NCI-H146 (cell line): ENCODE results near the gene ATP11A.

ENCODE experiments used
- DNase-seq: peaks from one replicate; lab custom pipeline; 2025; lab: John Stamatoyannopoulos, UW

The ATP11A gene

GRCh38 chr13:112894673-112895481 lies 205.0 kb downstream of the ATP11A start:
- peak; percentile 43 for DNase-seq

GRCh38 chr13:112895521-112896465 lies 206.0 kb downstream of the ATP11A start:
- no peak for DNase-seq

- no peak for DNase-seq
Measured at GRCh38 chr13:112896736-112897602, 207.1 kb downstream of the ATP11A start.

- DNase-seq = no peak
Measured at GRCh38 chr13:112897603-112897955, 207.7 kb downstream of the ATP11A start.

GRCh38 chr13:112897956-112898620 lies 208.2 kb downstream of the ATP11A start:
- DNase-seq = no peak

GRCh38 chr13:112898621-112899280 lies 208.9 kb downstream of the ATP11A start:
- DNase-seq = no peak

- no peak for DNase-seq
Measured at GRCh38 chr13:112899281-112900225, 209.7 kb downstream of the ATP11A start.

- DNase-seq = no peak
Measured at GRCh38 chr13:112900226-112900600, 210.4 kb downstream of the ATP11A start.

- DNase-seq = no peak
Measured at GRCh38 chr13:112900691-112901091, 210.9 kb downstream of the ATP11A start.

GRCh38 chr13:112902101-112902651 lies 212.3 kb downstream of the ATP11A start:
- no peak for DNase-seq

GRCh38 chr13:112902669-112903068 lies 212.8 kb downstream of the ATP11A start:
- DNase-seq = no peak

- DNase-seq = no peak
Measured at GRCh38 chr13:112903071-112903577, 213.3 kb downstream of the ATP11A start.

GRCh38 chr13:112903606-112904195 lies 213.9 kb downstream of the ATP11A start:
- DNase-seq = no peak

GRCh38 chr13:112904436-112904960 lies 214.7 kb downstream of the ATP11A start:
- DNase-seq = no peak

- DNase-seq = no peak
Measured at GRCh38 chr13:112905086-112905485, 215.2 kb downstream of the ATP11A start.

GRCh38 chr13:112905619-112905989 lies 215.8 kb downstream of the ATP11A start:
- DNase-seq = no peak

- DNase-seq = peak; percentile 96
Measured at GRCh38 chr13:112905990-112906641, 216.3 kb downstream of the ATP11A start.

- no peak for DNase-seq
Measured at GRCh38 chr13:112907286-112907685, 217.4 kb downstream of the ATP11A start.
